Hematopoietic multipotent progenitor cell treated with erythropoietin and hydrocortisone succinate and interleukin-3 and kit ligand, for 17 days (in vitro differentiated cells): Measurements from ENCODE around the gene SPRED3.
"Not testable (repeated sequence)": the region's sequence is repeated elsewhere in the genome, so short reads cannot be mapped to it uniquely, and the experiment has no call there.

Experiments used
- DNase-seq: peaks from one replicate; pipeline ENCODE4 v3.0.0-alpha.2; 2015; ENCODE audit warnings: low spot score

Gene SPRED3, protein sequence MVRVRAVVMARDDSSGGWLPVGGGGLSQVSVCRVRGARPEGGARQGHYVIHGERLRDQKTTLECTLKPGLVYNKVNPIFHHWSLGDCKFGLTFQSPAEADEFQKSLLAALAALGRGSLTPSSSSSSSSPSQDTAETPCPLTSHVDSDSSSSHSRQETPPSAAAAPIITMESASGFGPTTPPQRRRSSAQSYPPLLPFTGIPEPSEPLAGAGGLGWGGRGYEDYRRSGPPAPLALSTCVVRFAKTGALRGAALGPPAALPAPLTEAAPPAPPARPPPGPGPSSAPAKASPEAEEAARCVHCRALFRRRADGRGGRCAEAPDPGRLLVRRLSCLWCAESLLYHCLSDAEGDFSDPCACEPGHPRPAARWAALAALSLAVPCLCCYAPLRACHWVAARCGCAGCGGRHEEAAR

DNA sequence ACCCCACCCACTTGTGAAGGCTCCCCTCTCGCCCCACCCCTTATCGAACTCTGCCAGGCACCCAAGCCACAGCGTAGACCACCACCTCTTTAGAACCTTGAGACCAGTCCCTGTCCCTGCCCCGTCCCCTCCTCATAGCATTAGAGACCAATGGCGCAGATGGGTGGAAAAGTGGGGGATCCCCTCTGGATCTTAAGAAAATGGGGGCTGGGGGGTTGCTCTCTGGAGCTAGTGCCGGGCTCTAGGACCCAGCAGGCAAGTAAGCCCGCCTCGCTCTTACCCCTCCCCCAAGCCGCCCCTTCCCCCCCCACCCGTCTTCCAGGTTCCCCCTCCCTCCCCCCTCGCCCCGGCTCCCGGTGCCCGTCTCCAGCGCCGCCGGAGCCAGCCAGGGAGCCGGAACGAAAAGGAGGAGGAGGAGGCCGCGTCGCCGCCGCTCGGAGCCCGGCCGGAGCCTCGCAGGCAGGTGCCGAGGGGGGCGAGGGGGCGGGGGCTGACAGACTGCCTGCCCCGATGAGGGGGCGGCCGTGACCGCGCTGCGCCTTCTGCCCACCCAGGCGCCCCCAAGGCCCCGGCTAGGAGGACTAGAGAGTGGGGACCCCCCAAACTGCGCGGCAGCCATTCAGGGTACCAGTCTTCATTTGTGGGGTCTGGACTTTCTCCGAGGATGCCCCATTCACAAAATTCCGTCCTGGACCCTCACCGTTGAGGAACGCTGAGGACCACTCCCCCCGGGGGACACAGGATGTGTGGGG lies at the start of gene SPRED3:
SPRED3 (plus strand) TSS at position 349 of the 752 bp plus-strand sequence. CDS start 1,606 bp downstream, outside the sequence.
- DNase-seq = no peak

DNA sequence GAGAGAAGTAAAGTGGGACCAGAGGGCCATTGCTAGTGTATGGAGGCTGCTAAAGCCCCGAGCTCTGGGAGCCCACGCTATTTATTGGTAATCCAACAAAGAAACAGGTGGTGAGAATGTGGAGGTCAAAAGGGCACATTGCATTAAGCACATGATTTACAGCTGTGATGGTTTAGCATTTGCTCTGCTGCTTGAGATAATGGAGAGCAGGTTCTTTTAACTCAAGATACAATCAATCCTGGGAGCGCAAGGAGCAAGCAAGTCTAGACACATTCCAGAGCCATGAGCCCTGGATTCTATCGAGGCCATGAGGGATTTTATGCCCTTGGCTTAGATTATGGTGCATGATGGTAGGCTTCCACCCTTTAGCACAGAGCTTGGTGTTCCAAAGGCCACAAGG lies 49.5 kb upstream of the SPRED3 start:
- not testable (repeated sequence) for DNase-seq

DNA sequence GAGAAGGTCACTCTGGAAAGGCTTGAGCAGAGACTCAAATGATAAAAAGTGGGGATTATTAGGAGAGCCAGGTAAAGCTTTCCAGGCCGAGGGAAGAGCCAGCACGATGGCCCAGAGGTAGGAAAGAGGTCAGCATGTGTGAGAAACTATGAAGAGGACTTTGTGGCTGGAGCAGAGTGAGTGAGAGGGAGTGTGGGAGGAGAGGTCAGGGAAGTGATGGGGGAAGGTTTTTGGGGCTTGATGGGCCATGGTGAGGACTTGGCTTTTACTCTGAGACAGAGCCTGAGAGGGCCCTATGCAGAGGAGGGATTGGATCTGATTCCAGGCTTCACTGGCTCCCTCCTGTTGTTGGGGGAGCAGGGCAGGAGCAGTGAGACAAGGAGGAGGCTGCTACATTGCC lies 47.6 kb upstream of the SPRED3 start:
- DNase-seq = no peak

DNA sequence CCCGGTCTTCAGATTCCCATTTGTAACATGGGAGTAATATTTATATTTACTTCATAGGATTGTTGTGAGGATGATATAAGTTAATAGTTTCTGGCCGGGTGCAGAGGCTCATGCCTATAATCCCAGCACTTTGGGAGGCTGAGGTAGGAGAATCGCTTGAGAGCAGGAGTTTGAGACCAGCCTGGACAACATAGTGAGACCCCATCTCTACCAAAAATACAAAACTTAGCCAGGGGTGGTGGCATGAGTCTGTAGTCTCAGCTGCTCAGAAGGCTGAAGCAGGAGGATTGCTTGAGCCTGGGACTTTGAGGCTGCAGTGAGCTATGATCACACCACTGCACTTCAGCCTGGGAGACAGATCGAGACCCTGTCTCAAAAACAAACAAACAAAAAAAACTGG lies 41.7 kb upstream of the SPRED3 start:
- no peak for DNase-seq

DNA sequence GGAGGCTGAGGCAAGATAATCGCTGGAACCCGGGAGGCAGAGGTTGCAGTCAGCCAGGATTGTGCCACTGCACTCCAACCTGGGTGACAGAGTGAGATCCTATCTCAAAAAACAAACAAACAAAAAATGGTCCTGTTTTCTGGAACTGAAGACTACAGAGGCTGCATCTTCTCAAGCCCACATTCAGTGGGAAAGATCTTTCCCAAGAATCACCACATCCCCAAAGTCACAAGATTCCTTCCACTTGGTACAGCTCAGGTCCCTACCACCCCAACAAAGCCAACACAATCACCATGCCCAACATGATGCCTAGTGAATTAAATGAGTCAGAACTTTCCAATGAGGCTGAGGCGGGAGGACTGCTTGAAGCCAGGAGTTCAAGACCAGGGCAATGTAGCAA lies 37.6 kb upstream of the SPRED3 start:
- DNase-seq = no peak

DNA sequence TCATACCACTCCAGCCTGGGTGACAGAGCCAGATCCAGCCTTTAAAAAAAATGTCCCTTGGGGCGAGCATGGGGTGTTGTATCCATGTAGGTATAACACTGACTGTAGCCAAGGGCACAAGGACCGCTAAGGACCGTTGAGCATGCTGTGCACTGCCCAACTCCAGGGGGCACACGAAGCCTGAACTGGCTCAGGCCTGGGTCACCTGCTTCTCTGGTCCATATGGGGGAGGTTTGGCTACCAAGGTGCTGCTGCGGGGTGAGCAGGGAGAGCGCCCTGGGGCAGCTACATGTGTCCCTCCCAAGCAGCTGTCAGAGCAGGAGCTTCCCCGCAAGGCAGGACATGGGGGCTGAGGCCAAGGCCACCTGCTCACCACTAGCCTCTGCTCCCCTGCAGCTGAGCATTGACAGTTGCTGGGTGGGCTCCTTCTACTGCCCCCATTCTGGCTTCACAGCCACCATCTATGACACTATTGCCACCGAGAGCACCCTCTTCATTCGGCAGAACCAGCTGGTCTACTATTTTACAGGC lies 36.6 kb upstream of the SPRED3 start:
- no peak for DNase-seq

DNA sequence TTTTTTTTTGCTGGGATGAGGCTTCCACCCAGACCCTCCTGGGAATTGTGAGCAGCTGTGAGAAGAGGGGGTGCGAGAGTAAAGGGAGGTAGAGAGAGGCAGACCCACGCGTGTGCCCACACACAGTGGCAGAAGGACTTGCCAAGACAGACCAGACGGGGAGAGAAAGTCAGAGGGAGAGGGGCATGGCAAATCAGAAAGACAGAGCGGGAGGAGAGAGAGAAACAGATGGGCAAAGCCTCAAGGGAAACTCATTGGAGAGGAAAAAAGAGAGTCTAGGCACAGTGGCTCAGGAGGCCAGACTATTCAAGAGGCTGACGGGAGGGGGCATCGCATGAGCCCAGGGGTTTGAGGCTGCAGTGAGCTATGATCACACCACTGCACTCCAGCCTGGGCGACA lies 35.9 kb upstream of the SPRED3 start:
- no peak for DNase-seq

DNA sequence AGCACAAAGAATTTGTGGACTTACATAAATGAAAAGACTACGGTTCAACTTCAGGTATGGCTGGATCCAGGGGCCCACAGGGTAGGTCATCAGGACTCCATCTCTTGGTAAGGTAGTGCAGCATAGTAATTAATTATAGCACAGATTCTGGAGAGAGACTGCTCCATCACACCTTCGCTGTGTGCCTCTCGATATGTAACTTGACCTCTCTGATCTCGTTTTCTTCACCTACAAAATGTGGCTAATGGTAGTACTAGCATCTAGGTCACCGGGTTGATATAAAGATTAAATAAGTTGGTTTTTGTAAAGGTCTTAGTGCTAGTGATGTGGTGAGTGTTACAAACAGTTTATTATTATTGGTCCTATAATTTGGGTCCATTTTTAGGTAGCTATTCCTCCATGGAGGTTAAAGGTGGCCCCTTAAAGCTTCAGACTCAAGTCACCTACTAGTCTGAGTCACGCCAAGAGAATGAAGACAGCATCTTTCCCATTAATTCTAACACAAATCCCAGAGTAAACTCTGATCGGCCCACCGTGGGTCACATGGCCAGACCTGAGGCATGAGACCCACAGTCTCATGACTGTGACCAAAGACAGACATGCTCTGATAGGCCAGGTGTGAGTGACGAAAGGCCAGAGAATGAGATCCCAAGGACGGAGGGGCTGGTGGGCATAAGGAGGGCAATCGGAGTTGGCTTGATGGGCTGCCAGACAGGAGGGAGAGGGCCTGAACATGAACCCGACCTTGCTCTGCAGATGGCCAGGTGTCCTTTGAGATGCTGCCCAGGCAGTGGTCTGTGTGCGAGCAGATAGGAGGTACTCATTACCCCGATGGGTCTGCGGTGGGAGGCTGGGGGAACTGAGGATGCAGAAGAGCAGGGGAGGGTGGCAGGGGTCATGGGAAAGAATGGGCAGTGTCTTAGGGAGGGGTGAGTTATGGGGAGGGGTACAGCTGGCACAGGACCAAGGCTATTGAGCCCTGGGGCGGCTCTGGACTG lies 32.5 kb upstream of the SPRED3 start:
- no peak for DNase-seq

DNA sequence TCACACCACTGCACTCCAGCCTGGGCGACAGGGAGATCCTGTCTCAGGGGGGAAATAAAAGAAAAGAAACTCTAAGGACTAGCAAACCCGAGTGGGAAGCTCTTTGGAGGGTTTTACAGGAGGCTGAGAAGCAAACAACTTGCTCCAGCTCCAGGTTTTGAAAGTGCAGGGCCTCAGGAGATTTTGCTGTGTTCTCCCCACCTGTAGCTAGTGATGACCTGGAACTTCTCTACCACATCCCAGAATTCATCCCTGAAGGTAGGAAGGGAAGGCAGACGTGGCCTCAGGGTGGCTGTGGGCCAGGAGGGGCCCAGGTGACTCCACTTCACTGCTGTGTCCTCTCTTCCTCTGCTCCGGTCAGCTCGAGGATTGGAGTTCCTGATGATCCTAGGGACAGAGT lies 30.4 kb upstream of the SPRED3 start:
- DNase-seq = no peak

DNA sequence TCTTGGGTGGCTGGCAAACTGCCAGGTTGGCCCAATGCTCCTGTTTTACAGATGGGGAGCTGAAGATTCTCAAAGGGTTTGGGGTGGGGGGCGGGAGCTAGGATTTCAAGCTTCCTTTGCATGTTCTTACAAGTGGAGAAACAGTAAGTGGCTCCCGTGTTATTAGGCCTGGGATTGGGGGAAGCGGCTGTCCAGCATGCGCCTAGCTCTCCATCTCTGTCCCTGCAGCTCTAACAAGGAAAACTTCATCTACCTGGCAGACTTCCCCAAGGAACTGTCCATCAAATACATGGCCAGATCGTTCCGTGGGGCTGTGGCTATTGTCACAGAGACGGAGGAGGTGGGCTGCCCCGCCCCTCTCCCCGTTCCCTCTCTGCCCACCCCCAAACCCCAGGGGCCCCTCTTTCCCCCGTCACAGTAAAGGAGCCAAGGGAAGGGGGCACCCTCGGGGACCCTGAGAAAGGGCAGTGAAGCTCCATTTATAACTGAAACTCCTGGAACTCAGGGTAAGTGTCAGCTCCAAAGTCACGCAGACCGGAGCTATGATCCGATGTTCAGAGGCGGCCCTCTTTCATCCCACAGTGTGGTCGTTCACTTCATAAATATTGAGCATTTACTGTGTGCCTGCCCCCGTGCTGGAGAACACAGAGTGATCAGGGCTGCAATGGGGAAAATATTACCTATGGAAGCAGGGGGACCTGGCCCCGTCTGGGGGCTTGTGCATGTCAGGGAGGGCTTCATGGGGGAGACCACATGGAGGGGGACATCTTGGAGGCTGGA lies 29.1 kb upstream of the SPRED3 start:
- DNase-seq = no peak

DNA sequence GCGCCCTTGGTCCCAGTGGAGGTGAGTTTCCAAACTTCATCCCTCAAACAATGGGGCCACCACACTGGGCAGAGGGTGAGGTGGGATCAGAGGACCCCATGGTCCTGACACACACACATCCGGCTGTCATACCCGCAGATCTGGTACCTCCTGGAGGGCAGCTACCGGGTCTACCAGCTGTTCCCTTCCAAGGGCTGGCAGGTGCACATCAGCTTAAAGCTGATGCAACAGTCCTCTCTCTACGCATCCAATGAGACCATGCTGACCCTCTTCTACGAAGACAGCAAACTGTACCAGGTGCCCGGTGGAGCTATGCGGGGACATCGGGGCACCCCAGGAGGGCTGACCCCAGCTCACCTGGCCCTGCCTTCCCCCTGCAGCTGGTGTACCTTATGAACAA lies 28.1 kb upstream of the SPRED3 start:
- DNase-seq = no peak

DNA sequence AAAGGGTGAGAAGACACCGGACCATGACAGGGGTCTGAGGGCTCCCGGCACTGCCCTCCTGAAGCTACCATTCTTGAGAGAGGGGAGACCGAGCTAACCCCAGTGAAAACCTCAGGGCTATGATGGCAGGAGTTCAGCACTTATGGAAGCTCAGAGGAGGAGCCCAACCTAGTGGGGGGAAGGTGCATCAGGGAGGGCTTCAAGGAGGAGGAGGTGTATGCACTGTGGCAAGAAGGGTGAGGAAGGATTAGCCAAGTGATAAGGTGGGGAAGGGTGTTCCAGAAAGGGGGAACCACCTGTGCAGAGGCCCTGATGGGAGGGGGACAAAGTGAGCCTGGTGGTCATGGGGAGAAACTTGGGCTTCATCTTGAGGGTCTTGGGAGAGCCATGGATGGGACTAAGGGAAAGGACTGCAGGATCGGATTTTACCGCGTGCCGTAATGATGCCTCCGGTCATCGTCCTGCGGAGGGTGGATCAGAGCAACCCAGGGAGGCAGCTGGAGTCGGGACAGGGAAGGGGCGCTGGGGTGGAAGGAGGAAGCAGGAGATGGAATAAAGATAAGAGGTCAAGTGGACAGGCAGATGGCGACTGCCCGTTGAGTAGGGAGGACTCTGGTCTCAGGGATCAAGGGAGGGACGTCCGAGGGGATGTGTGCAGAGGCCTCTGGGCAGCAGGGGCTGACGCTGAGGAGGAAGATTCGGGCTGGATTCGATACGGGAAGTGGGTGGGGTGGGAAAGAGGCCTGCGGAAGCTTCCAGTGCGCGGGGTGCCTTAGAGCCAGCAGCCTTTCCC lies 27.5 kb upstream of the SPRED3 start:
- DNase-seq = no peak

DNA sequence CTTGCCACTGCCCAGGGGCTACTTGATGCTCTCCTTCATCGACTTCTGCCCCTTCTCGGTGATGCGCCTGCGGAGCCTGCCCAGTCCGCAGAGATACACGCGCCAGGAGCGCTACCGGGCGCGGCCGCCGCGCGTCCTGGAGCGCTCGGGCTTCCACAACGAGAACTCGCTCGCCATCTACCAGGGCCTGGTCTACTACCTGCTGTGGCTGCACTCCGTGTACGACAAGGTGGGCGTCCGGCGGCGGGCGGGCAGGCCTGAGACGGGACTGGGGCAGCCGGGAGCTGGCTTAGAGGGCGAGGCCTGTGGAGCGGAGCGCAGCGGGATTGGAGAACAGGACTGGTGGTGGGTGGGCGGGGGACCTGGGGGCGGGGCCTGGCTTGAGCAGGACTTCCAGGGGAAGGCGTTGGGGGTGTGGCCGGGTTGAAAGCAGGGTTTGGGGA lies 26.8 kb upstream of the SPRED3 start:
- no peak for DNase-seq

DNA sequence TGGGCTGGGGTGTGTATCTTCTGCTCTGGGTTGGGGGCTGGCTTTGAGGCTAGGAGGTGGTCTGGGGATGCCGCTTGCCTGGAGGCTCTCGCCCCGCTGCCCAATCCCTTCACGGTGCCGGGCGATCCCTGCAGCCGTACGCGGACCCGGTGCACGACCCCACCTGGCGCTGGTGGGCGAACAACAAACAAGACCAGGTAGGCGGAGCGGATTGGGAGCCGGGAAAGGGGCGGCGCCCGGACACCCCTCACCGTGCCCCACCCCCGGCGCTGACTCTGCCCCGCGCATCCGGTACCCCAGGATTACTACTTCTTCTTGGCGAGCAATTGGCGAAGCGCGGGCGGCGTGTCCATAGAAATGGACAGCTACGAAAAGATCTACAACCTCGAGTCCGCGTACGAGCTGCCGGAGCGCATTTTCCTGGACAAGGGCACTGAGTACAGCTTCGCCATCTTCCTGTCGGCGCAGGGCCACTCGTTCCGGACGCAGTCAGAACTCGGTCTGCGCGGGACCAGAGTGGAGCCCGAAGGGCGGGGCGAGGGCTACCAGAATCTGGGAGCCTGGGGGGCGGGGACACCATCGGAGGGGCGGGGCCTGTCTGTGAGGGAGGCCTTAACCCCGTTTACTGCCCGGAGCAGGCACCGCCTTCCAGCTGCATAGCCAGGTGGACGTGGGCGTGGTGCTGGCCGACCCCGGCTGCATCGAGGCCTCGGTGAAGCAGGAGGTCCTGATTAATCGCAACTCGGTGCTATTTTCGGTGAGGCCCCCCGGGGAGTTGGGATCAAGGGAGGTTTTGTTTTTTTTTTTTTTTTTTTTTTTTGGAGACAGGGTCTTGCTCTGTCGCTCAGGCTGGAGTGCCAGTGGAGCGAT lies 26.2 kb upstream of the SPRED3 start:
- DNase-seq = peak; percentile 33

DNA sequence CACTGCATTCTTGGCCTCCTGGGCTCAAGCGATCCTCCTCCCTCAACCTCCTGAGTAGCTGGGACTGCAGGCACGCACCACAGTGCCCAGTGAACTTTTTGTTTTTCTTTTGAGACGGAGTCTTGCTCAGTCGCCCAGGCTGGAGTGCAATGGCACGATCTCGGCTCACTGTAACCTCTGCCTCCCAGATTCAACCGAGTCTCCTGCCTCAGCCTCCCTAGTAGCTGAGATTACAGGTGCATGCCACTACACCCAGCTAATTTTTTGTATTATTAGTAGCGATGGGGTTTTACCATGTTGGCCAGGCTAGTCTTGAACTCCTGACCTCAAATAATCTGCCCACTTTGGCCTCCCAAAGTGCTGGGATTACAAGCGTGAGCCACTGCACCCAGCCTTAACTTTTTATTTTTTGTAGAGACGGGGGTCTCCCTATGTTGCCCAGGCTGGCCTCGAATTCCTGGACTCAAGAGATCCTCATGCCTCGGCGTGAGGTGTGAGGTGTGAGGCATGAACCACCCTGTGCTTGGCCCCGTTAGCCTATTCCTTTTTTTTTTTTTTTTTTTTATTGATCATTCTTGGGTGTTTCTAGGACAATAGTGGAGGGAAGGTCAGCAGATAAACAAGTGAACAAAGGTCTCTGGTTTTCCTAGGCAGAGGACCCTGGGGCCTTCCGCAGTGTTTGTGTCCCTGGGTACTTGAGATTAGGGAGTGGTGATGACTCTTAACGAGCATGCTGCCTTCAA lies 25.4 kb upstream of the SPRED3 start:
- not testable (repeated sequence) for DNase-seq

DNA sequence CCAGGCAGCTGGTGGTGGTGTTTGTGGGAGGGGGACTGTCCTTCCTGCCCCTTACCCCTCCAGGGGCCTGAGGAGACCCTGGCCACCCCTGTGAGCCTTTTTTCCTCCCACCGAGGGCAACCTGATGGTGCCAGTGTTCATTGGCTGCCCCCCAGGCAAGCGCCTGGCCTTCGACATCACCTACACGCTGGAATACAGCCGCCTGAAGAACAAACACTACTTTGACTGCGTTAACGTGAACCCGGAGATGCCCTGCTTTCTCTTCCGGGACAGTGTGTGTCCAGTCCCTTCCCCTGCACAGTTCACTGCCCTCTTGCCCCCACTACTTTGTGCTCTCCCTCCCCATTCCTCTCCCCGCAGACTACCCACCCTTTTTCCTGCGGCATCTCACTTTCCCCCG lies 21.5 kb upstream of the SPRED3 start:
- DNase-seq = no peak

DNA sequence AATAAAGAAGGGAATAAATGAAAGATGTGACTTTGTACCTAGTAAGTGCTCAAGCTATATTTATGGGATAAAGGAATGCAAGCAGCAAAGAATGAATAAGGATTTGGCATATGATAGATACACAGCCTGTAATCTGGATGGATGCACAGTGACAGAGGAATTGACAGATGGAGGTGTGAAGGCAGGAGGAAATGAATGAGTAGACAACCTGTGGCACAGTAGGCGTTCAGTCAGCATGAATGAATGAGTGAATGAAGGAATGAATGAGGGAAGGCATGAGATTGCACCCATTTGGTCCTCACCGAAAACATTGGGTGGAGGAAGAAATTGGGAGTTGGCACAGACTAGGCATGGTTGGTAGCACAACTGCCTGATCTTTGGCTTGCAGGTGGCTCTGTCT lies 18.9 kb upstream of the SPRED3 start:
- DNase-seq = no peak

DNA sequence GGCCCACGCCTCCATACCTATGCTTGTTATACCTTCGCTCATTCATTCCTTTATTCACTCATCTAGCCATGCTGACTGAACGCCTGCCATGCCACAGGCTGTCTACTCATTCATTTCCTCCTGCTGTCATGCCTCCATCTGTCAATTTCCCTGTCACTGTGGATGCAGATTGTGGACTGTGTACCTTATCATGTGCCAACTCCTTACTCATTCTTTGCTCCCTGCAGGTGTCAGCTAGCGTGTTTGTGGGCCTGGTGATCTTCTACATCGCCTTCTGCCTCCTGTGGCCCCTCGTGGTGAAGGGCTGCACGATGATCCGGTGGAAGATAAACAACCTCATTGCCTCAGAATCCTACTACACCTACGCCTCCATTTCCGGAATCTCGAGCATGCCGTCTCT lies 18.2 kb upstream of the SPRED3 start:
- DNase-seq = no peak

DNA sequence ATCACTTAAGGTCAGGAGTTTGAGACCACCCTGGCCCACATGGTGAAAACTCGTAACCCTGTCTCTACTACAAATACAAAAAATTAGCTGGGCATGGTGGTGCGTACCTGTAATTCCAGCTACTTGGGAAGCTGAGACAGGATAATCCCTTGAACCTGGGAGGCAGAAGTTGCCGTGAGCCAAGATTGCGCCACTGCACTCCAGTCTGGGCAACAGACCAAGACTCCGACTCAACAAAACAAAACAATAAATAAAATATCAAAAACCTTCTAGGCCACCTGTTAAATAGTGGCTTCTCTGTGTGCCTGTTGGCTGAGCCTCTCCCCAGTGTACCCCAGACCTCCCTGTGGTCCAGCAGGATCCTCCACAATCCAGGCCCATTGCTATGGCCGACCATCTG lies 17.4 kb upstream of the SPRED3 start:
- no peak for DNase-seq
